Adrenal gland (tissue), 5 donors: ENCODE results near the gene S100A8.

Experiments used
- CTCF ChIP-seq, 6 experiments: fragments of 450-650 bp in 4 of 6; fragments of 200-600 bp in 2 of 6; sonication (generic) in 1 of 6; IDR thresholded peaks; 1 replicate in 5 of 6; 2 replicates in 1 of 6; pipeline versions ENCODE4 v1.5.1 to v1.8.0; 2016 to 2021; ENCODE audit warnings: antibody characterized with exemption in 6 of 6, mild to moderate bottlenecking in 2 of 6, moderate library complexity in 1 of 6
- POLR2A ChIP-seq, 2 donors: fragments of 450-650 bp; IDR thresholded peaks; one replicate each; pipeline ENCODE4 v1.6.1; 2017; ENCODE audit warnings: antibody characterized with exemption in 2 of 2, mild to moderate bottlenecking in 2 of 2, moderate library complexity in 1 of 2
- donor health status: DM: no; HTN: no; CAD: no.

GRCh38 chr1:153439273-153439672, 48.4 kb upstream of the S100A8 start:
- TF ChIP-seq CTCF (IDR thresholded peaks at IDR 0.05): no peak
- no peak for TF ChIP-seq POLR2A (IDR thresholded peaks at IDR 0.05)
